ENCODE data around the gene EIF3M.
A peak's percentile ranks its signal among the peaks of the same experiment; 100 is the strongest.
"Not testable (repeated sequence)": the region's sequence is repeated elsewhere in the genome, so short reads cannot be mapped to it uniquely, and the experiment has no call there.

The EIF3M gene

DNA sequence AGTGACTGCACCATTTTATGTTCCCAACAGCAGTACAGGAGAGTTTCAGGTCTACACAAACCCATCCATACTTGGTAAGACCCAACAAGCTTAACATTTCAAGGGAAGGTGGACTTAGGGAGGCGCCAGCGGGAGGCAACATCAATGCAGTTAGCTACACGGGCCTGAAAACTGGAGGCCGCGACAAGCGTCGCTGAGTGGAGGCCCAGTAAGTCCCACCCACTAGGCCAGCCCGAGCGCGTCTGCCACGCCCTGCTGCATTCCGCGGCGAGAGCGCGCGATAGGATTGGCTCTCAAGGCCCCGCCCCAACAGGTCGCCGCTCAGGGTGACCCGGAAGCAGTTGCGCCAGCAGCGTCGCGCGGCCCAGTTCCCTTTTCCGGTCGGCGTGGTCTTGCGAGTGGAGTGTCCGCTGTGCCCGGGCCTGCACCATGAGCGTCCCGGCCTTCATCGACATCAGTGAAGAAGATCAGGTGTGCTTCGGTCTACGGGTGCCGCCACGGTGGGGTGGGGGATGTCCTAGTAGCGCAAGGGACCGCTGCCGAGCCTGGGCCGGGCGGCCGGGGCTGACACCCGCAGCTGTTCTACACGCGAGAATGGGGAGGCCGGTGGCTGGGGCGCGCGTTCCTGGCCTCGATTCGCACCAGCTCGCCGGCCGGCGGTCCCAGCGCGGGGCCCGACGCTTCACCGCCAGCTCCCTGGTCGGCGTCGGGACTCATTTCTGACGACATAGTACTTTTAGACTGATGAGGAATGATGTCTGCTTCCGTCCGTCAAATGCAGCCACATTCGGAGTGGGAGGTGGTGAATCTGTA lies at the start of gene EIF3M:
TSS of gene EIF3M (plus strand) at position 373 of the 813 bp plus-strand sequence. CDS start at position 430, 57 bp downstream.
- DNase-seq, result peak; percentile 95 to 96

GRCh38 chr11:32538804-32539203 lies 44.8 kb upstream of the EIF3M start:
- no peak for DNase-seq

DNA sequence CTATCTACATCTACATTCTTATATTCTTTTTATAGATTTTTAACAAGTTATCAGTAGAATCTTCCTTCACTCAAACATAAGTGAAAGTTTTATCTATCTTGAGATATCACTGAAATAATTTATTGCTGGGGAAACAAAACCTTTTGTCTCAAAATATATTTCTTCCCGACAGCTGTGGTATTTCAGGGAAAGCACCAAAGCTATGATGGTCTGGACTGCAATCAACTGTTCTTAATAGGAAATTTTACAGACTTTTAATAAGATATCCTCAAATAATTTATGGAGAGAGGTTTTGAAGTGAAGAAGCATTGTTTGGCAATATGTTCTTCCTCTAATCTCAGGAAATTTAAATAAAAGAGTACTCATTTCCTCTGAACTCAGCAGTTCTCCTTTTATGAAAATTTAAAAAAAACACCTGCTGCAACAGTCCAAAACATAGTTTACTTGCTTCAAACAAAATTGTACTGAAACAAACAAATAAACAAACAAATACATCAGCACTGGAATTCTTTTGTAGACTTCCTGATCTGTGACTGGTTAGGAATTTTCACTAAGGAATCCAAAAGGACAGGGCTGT lies 33.9 kb upstream of the EIF3M start:
- no peak for DNase-seq

GRCh38 chr11:32550207-32550606 lies 33.4 kb upstream of the EIF3M start:
- DNase-seq, result no peak

DNA sequence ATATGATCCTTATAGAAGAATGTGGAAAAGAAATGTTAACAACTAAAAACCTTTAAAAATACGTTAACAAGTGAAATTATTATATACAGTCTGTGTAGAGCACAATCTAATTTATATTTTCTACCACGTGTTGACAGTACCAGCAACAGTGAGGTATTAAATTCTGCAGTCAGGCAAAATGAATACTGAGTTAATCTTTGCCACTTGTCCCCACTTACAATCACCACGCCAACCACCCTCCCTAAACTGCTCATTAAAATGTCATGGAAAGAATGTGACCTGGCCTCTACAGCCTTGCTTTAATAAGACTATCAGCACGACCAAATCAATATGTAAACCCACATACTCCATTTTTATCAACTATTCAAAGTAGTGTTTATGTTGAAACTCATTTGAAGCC lies 28.5 kb upstream of the EIF3M start:
- DNase-seq, result no peak

GRCh38 chr11:32555895-32556294 lies 27.7 kb upstream of the EIF3M start:
- DNase-seq, result no peak

DNA sequence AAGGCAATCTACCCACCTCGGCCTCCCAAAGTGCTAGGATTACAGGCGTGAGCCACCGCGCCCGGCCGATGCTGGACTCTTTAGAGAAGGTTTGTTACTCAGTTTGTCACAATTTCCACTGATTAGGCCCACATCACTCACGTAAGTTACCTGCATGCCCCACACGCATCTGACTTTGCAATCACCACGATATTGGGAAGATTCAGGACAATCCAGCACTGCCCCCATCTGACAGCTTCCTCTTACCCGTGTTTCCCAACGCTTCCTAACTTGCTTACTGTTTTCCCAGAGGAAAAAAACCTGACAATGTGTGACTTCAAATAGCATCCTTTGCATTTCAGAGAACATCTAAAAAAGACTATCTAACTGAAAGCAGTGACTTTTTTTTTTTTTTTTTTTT lies 21.8 kb upstream of the EIF3M start:
- no peak for DNase-seq

DNA sequence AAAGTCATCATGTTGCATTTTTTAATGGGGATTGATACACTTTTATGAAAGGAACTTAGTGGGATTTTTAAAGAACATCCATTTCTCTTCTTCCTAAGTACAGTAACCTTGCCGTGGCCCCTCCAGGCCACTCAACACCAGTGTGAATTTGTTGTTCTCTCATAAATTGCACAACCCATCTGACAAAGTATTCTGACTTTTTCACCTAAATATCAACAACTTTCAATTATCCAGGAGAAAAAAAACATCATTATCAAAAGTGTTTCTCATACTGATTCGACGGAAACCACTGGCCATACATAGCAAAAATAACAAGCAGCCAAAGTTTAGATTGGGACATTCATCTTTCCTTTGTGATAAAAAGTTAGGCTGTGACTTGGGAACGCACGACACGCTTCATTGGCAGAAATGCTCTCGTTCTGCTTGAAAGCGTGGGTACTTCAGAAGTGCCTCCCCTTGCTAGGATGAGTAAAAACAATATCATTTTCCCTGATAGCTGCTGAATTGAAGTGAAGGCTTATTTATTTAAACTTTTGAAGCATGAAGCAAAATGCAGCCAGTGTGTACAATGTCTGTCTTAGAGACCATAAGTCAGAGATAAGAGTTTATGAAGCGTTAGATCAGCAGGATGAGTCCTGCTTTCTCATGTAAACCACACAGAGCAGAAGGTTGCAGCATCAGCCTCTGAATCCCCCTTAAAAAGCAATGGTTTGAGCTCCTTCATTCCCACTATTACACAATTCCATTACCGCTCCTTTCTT lies 20.6 kb upstream of the EIF3M start:
- DNase-seq, result no peak

GRCh38 chr11:32563600-32563959 lies 20.1 kb upstream of the EIF3M start:
- DNase-seq, result no peak

DNA sequence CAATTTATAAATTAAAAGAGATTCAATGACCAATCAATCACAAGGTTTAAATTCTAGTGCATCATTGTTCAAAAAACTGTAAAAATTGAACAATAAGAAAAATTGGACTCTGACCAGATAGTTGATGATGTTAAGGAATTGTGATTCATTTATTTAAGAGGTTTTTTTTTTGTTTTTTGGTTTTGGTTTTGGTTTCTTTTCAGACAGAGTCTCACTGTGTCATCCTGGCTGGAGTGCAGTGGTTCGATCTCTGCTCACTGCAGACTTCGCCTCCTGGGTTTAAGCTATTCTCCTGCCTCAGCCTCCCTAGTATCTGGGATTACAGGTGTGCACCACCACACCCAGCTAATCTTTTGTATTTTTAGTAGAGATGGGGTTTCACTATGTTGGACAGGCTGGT lies 17.1 kb upstream of the EIF3M start:
- DNase-seq, result no peak

DNA sequence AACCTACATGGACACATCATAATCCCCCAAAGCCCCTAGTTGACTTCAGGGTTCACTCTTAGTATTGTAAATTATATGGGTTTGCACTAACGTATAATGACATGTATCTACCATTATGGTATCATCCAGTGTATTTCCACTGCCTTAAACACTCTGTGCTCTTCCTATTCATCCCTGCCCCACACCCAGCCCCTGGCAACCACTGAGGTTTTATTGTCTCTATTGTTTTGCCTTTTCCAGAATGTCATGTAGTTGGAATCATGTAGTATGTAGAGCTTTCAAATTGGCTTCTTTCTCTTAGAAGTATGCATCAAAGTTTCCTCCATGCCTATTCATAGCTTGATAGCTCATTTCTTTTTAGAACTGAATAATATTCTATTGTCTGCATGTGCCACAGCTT lies 16.5 kb upstream of the EIF3M start:
- no peak for DNase-seq

DNA sequence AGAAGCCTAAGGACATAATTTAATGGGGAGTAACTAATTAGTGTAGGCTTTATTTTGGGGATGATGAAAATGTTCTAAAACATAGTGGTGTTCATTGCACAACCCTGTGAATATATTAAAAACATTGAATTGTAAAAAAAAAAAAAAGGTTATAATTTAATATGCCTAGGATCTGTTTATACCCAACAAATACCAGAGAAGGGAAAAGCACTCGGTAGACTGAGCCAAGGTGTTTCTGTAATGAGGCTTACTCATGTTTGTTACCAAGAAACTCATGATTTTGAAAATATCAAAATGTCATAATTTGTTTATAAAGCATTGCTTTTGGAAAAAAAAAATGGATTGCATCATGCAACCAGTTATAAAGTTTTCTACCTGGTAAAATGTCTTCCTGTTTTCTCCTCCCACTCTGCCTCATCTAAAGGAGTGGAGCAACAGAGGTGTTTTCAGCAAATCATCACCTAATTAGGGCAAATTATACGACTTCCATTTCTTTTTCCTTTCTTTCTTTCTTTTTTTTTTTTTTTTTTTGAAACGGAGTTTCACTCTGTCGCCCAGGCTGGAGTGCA lies 14.2 kb upstream of the EIF3M start:
- no peak for DNase-seq

DNA sequence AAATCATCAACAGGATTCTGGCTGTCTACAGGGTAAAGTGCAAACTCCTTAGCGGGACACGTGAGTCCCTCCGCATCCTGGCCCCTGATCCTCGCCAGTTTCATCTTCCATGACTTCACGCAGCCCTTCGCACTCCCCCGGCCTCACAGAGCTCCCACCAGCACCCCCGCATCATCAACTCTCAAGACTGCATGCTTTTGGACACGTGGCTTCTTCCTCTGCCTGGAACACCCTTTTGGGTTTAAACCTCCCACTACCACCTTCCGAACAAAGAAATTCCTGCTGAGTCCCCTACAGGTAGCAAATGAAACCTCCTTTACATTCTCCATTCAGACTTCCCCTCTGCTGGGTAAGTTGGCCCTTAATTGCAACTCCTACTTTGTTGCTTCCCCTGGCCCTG lies 12.6 kb upstream of the EIF3M start:
- no peak for DNase-seq

DNA sequence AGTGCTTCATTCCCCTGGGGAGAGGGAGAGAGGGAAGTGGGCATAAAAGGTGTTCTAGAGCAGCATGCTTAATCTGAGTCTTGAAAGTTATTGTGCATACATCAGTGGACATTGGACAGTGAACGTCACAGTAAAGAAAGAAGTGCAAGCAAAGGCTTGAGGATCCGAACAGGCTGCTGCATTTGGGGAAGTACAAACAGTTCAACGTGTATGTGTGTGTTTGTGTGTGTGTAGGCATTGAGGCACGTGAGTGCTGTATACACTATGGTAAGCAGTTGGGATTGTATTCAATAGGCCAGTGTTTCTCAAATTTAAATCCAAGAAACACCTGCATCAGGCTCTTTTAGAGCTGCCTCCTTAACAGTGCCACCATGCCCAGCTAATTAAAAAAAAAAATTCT lies 10.4 kb upstream of the EIF3M start:
- no peak for DNase-seq

GRCh38 chr11:32574421-32574820 lies 9.2 kb upstream of the EIF3M start:
- DNase-seq, result no peak

GRCh38 chr11:32575070-32575469 lies 8.6 kb upstream of the EIF3M start:
- no peak for DNase-seq

DNA sequence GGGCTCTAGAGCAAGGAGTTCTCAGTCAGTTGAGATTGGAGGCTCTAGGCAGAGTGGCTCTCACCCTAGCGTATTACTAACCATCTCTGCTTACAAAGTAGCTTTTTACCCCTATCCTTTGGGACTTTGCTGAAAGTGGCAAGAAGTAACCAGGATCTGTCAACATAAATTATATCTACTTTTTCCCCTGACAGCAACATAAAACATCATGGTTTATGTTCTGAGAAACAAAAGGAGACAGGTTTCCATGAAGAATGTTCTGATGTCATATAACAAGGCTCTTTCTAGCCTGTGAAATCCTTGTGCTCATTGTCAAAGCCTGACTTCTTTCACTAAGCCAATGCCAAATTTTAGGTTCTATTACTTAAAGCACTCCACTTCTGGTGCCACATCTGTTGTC lies 7.2 kb upstream of the EIF3M start:
- no peak for DNase-seq

DNA sequence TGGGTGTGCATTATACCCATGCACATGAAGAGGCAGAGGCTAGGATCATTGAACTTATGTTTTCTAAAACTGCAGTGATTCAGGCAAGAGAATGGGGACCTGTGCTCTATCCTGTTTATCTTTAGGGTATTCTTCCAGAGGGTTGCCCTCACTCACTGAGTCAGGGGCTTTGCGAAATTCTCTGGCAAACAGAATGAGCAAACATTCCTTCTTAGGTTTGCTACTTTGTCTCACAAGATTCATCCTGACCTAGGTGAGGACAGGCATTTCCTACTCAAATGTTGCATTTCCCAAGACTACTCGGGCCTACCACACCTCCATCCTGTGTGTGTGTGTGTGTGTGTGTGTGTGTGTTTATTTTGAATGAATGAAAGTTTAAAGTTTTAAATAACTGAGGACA lies 2.7 kb upstream of the EIF3M start:
- no peak for DNase-seq

- no peak for DNase-seq
Observed at GRCh38 chr11:32581556-32581955, 2.1 kb upstream of the EIF3M start.

GRCh38 chr11:32584921-32585320 lies 1.3 kb downstream of the EIF3M start:
- no peak for DNase-seq

GRCh38 chr11:32586576-32587190 lies 3.1 kb downstream of the EIF3M start:
- peak in 1 of 2 donors; percentile 19 for DNase-seq

DNA sequence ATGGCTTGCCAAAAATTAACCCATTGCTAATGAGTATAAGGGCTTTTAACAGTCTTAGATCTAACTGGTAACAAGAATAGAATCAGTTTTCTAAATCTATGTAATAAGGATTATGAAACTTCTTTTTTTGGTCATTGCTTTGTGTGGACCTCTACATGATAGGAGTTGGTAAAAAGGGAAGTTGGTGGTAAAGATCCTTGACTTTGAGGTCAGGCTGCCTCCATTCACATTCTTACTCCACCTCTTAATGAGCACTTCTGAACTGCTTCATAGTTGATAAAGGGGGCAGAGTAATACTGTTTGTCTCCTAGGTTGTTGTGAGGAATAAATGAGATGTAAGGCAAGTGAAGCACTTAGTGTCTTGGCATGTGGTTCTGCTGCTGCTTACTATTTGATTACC lies 10.6 kb downstream of the EIF3M start:
- no peak for DNase-seq

GRCh38 chr11:32596114-32596513 lies 12.5 kb downstream of the EIF3M start:
- not testable (repeated sequence) for DNase-seq

Data from CD4-positive, alpha-beta T cell treated with Interferon alpha-2 for 1 hour (primary cell).